Activated gamma-delta T cell (primary cell): ENCODE data around the gene ATP2A2.
"Not testable (repeated sequence)": the region's sequence is repeated elsewhere in the genome, so short reads cannot be mapped to it uniquely, and the experiment has no call there.

Experiments used
- DNase-seq: peaks from one replicate; lab custom pipeline; 2025; lab: John Stamatoyannopoulos, UW
- total RNA-seq, 2 donors: gene quantifications; one replicate each; lab custom pipeline; 2026; lab: John Stamatoyannopoulos, UW

Gene ATP2A2
- total RNA-seq = 129 to 132 reads per million in 2 donors

DNA sequence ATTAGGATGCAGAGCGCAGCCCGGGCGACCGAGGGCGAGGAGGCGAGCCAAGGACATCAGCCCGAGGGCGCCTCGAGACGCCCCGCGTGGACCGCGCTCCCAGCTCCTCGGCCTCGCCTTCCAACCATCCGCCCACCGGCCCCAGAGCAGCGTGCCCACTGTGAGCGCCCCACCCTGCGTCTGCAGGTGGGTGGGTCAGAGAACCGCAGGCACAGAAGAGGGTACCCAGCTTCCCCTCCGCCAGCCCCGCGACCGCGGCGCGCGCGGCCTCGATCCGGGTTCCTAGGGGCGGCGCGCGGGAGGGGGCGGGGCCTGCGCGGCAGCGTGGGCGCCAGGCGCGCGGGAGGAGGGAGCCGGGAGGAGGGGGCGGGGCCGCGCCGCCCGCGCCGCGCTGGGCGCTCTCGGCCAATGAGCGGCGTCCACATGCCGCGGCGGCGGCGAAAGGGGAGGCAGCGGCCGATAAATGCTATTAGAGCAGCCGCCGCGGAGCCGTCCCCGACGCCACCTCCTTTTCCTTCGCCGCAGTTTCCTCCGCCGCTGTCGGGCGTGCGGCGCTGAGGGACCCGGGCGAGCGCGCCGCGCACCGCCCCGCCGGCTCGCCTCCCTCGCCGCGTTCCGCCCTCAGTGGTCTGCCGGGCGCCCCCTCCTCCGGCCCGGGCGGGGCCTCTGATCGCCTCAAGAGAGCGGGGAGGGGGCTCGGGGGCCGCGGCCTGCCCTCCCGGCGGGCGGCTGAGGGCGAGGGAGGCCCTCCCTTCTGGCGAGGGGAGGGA lies at the start of gene ATP2A2:
TSS of gene ATP2A2 (plus strand) at position 469 of the 770 bp plus-strand sequence. CDS start 543 bp downstream, outside the sequence.
- DNase-seq = peak; percentile 88

DNA sequence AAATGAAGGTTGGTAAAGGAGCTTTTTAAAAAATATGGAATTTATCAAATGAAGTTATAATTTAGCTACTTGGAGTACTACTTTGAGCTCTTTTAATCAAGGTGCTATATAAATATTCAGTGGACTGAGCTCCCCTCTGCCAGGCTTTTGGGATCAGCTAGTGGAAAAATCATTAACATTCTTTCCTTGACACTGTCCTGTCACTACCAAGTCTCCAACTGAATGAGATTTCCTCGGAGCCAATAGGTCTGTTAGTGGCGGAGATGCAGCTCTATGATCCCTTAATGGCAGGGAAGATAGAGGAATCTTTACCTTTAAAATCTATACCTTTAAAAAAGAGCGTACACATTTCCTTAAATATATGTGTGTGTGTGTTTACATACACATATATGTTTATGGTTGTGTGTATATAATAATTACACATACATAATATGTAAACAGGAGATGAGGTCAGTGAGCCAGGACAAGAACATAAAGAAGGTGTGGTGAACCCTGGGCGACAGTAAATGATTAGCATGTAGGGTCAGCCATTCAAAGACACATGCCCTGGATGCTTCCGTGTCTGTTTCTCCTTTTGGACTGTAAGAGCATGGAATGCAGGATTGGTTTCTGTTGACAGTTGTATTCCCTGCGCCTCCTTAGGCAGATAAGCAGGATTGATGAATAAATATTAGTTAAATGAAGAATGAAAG lies 47.7 kb upstream of the ATP2A2 start:
- no peak for DNase-seq

DNA sequence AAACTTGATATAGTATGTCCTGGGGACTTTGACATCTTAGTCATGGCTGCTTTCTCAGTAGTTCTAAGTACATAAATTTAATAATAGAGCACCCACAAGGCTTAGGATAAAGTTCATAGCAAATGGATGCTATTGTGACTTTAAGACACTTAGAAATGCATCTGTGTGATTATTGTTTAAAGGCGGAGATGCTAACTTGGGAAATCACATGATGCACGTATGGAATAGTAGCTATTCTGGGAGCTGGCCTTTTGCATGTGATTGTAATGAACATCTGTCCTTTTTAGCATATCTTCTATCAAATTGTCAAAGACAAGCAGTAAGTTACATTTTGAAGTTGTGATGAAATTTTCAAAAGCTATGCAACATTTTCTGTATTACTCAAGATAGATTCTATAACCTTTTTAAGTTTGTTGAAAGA lies 46.7 kb upstream of the ATP2A2 start:
- DNase-seq = no peak

DNA sequence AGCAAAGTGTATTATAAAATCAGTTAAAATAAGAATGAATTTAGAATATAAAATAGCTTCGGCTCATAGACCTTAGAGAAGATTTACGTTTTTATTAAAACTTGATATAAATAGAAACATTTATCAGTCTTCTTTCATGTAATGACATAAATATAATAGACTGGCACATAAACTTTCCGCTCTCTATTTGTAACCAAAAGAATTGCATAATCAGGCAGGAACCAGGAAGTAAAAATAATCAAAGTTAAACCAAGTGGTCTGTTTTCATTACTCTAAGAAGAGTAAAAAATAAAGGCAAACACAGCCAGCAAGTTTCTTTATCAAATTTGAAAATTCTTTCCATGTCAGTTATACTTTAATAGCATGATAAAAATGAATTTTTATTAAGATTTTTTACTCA lies 46.3 kb upstream of the ATP2A2 start:
- no peak for DNase-seq

DNA sequence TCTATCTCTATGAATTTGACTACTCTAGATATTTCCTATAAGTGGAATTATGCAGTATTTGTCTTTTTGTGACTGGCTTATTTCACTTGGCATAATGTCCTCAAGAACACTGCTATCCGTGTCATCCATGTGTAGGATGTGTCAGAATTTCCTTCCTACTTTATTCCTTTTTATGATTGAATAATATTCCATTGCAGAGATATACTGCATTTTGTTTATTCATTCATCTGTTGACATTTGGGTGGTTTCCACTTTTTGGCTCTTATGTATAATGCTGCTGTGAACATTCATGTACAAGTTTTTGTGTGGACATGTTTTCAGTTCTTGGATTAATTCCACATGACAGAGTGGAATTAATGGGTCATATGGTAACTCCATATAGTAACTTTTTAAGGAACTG lies 45.7 kb upstream of the ATP2A2 start:
- no peak for DNase-seq

DNA sequence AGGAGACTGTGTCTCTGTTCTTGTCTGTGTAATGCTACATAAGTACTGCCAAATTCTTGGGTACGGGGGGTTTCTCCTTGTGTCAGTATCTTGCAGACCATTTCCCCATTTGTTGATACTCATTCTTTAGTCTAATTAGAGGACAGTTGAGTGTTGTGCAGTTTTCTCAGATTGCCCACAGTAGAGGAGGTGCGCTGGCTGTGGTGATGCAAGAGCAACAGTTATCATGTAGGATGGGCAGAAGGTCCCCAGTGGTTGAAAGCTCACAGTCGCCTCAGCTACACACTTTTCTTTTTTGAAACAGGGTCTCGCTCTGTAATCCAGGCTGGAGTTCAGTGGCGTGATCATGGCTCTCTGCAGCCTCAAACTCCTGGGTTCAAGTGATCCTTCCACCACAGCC lies 37.8 kb upstream of the ATP2A2 start:
- DNase-seq = no peak

DNA sequence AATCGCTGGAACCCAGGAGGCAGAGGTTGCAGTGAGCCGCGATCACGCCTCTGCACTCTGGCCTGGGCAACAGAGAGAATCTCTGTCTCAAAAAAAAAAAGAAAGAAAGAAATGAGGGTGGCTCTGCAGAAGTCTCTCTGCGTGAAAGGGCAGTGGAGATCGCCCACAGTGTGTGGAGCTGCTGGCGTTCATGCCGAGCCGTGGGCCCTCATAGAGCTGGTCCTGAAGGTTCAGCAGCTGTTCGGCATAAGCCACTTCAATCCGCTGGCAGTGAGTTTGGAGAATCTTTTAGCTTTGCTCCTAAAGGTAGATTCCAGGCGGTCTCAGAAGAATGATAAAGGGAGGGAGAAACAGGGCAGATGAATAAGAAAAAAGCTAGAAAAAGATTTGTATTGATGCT lies 36.7 kb upstream of the ATP2A2 start:
- DNase-seq = no peak

DNA sequence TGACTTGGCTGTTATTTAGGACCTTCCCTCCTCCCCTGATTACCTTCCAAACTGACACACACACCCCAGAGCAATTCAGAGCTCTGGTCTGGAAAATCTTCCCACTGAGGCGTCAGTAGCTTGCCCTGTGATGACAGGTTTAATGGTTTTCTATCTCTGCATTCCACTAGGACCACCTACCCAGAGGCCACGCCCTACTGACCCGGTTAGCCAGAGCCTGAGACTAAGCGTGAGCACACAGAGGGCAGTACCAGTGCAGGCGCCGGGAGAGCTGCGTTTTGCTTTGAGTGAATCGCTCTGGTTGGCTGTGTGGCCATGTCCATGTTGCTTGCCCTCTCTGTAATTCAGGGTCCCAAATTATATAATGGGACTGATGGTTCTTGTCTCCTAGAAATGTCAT lies 36.2 kb upstream of the ATP2A2 start:
- no peak for DNase-seq

DNA sequence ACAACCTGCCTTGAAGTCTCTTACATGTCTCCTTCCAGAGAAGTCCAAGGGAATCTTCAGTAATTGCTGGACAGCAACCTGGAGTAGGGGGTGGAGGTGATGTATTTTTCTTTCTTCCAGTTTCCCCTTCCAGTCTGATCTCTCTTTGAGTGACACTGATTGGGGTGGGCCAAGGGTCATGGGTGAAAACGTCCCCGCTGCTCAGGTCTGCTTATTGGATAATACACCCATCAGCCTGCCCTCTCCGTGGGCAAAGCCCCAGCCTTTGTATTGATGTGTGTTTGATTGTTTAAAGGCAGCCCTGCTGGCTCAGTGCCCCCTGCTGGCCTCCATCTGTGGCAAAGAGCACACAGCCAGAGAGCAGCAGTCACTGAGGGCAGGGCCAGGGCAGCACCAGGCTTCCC lies 35.7 kb upstream of the ATP2A2 start:
- no peak for DNase-seq

DNA sequence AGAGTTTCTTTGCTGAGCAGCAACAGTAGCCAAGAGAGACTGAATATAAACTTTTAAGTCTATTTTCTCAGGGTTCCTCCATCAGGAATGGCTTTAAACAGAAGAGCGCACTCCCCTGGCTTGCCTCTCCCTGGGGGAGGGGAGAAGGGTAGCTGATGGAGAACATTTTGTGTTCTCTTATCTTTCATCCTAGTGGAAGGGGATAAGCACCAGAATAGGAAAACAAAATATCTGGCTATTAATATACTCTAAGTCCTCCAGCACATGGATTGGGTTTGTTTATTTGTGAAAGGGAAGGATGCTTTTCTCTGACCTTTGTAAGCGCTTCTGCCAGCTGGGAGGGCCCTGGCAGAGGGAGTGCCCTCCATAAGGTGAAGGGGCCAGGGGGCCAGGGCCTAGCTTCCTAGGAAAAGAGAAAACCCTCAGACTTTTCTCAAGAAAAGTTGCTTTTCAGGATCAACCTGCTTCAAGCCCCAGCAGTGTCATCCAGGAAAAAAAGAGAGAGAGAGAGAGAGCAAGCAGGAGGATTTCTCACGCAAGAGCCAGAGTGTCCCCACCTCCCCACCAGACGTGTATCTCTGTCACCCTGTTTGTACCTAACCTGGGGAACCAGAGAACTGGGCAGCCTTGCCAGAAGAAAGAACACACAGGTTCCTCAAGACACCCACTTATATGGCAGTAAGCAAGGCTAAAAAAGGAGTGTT lies 34.3 kb upstream of the ATP2A2 start:
- no peak for DNase-seq

DNA sequence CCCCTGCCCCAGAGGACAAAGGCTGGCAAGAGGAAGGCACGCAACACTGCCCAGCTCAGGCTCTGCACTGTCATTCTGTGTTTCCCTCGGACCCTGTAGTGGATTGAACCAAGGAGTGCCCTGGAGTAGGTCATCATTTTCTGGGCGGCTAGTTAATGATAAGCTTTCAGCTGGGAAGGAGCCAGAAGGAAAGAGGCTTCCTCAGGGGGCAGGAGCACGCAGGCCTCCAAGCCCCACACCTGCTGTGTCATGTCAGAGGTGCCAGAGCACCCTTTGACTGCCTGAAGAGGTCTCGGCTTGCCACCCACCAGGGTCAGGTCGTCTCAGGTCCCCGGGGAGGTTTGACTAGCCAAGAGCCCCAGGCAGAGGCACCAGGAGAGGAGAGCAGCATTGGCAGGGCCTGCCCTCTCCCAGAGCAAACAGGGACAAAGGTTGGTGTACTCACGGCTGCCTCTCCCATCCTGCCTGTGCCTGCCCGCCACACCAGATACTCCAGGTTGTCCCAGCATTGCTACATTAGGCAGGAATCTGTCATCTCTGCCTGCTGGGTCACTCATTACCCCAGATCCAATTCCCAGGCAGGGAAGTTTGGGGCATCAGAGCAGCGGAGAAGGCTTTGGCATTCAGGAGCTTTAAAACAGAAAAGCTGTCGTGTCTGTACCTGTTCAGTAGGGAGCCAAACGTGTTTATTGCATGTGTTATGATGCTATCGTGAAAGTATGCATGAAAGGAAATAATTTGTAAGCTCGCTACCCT lies 33.5 kb upstream of the ATP2A2 start:
- no peak for DNase-seq

DNA sequence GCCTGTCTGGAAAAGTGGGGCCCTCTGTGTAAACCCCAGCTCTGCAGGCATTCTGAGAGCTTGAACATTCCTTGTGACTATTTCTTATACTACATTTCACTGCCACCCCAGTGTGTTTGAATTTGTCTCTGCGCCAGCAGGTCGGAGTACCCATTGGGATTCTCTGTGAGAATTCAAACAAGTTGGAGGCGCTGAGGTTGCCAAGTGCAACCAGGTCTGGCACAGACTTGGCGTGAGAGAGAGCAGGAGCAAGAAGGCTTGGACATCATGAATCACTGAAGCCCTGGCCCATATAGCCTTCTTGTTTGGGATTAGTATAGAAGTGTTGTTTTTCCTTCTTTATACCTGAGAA lies 33.0 kb upstream of the ATP2A2 start:
- DNase-seq = no peak

DNA sequence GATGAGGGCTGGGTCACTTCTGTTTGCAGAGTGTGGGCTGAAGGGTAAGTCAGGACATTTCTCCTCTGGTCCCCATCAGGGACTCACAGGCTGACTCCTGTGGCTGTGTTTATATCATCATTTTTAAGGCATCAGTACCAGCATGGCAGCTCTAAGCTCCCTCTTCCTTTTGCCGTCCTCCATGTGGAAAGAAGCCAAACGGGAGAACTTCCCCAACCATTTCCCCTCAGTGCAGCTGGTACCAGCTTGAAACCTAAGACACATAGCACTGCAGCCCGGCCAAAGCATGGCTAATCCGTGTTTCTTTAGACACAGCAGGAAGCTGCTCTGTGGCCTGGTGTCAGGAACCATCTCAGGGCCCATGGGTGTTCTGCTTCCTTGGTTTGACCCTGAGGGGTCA lies 31.9 kb upstream of the ATP2A2 start:
- DNase-seq = no peak

DNA sequence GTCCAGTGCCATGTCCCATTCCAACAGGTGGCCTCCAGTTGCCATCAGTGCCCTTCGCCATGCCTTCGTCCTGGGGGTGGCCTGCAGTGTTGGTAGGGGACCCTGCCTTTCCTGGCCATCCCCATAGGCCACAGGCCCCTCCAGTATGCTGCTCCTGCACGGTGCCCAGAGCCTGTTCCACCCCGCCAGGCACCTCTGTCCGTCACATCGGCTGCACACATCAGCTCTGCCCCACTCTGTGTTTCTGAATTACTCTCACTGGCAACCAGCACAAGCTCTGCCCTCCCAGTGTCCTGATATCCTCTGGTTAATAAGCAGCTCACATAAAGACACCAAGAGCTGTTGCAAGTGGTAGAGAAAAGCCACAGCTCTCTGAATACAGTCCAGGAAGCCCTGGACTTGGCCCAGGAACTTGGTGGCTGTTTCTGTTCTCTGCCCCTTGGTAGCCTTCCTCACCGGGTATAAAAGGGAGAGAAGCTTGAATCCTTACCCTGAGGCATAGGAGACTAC lies 31.3 kb upstream of the ATP2A2 start:
- DNase-seq = no peak

DNA sequence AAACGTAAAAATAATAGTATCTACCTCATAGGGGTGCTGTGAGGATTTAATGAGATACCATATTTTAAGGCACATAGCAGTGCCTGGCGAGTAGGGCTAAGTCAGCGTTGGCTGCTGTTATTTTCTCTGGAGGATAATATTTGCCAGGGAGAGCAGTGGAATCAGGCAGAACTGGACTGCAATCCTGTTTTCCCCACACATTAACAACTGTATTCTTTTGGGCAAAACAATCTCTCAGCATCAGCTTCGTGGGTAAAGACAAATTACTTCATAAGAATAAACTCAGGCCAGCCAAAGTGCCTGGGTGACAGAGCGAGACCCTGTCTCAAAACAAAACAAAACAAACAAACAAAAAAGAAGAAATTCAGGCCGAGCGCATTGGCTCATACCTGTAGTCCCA lies 29.7 kb upstream of the ATP2A2 start:
- DNase-seq = no peak

DNA sequence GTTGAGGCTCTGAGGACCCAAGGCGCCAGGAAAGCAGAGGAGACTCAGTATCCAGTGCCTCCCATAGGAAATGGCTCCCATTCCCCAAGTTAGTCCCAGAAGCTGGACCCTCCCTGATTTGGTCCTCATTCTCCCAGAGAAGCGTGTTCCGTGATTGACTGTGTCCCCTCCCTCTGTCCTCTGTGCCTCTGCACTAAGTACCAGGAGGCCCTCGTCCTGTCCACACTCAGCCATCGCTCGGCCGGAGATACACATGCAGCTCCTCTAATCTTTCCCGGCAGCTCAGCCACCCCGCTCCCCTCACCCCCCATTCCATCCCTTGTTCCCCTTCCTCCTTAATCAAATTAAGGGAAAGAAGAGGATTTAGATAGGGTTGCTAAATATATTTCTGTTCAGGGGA lies 28.3 kb upstream of the ATP2A2 start:
- DNase-seq = no peak

DNA sequence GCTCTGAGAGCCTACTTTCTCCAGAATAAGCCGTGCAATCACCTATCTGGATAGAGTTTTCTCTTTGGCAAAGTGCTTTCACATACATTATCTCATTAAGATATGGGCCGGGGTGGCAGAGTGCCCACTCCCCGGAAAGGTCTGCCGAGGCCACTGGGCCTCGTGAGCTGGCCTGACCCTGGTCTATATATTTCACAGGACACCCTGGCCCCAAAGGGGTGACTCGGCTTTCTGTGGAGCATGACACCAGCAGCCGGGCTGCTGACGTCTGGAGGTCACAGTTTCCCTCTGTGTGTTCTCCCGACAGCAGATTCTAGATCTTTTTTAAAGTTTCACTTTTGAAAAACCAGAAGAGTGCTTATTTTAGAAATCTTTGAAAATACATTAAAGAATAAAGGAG lies 27.9 kb upstream of the ATP2A2 start:
- DNase-seq = no peak

DNA sequence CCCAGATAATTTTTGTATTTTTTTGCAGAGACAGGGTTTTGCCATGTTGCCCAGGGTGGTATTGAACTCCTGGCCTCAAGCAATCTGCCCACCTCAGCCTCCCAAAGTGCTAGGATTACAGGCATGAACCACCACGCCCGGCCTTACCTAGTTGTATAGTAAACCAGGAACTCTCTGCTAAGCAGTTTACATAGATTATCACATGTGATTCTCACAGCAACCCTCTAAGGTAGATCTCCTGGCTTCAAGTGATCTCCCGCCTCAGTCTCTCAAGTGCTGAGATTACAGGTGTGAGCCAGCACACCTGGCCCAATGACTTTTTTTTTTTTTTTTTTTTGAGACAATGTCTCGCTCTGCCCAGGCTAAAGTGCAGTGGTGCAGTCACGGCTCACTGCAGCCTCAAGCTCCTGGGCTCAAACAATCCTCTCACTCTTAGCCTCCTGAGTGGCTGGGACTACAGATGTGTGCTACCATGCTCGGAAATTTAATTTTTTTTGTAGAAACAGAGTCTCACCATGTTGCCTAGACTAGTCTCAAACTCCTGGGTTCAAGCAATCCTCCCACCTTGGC lies 26.0 kb upstream of the ATP2A2 start:
- no peak for DNase-seq

DNA sequence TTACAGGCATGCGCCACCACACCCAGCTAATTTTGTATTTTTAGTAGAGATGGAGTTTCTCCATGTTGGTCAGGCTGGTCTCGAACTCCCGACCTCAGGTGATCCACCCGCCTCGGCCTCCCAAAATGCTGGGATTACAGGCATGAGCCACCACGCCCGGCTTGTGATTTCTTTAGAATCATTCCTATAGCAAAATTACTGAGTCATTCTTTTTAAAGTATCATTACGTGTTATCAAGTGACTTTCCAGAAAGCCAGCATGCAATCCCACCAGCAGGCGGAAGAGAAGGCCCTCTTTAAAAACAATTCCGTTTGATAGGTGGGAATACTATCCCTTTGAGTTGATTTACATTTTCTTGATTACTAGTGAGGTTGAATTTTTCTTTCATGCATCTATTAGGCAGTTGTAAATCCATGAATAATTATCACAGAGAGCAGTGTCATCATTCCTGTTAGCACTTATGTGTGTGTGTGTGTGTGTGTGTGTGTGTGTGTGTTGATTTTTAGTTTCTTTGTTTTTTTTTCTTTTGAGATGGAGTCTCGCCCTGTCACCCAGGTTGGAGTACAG lies 25.1 kb upstream of the ATP2A2 start:
- DNase-seq = not testable (repeated sequence)

DNA sequence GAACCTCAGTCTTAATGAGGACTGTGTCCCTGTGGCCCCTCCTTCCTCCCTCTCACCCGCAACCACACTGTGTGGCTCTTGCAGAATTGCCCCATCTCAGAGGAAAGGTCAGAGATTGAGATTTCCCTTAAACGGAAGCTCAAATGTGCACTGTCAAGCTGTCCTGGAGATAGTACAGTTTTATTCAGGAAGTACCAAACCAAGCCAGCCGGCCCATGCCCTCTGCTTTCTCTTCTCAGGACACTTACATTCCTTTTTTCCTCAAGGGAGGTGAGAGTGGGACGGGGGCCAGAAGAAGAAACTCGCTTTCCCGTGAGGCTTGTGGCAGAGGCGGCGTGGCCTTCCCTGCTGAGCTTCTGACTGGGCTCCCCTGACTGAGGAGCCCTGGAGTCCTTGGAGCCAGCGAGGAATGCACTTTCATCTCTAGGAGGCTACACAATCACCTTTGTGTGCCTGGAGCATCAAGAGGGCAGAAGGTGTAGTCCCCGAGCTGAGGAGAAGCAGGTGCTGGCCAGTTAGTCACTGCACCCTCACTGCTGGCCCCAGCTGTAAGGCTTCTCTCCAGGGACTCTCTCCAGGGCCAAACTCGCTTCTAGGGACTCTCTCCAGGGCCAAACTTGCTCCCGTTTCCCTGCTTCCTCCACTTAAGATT lies 24.1 kb upstream of the ATP2A2 start:
- no peak for DNase-seq

DNA sequence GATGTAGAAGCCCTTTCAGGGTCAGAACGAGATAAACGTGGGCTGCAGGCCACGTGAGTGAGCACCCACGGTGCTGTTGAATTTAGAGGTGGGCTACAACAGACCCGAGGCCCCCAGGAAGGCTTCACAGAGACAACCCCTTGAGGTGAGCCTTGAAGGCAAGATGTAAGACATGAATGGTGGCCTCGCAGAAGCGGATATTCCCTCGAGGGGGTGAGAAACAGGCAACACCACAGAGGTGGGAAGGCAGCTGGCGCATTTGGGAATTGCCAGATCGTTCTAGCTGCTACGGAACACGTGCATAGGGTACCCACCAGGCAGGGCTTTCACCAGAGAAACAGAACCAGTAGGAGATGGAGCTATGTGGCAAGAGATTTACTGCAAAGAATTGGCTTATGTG lies 22.6 kb upstream of the ATP2A2 start:
- no peak for DNase-seq
